Natural killer cell (primary cell): ENCODE results near the gene FURIN. TPM values are rescaled to one million over a fixed set of nuclear protein-coding genes. Genes with fewer than 3 reads are reported as not detected.

ENCODE experiments used
- ATAC-seq, 3 donors: fragments of 150-1000 bp in 2 of 3; fragments of 200-7000 bp in 1 of 3; cut with Tn5 transposase; 1 replicate in 1 of 3; 2 replicates in 2 of 3; pipeline ENCODE4 v1.10.0; 2021; ENCODE audit warnings: mild to moderate bottlenecking in 2 of 3, moderate library complexity in 2 of 3
- DNase-seq, 2 donors: peaks; one replicate each; pipeline versions ENCODE4 v3.0.0 to v3.0.0-alpha.2; 2013 to 2021; ENCODE audit warnings: mixed read lengths in 1 of 2
- H3K27ac ChIP-seq: one replicate; pipeline ENCODE4 v1.5.1; 2013; ENCODE audit warnings: mild to moderate bottlenecking, low read length
- H3K27me3 ChIP-seq: one replicate; pipeline ENCODE4 v1.6.1; 2013; ENCODE audit warnings: low read length; ENCODE audit not compliant: control insufficient read depth, insufficient read depth
- H3K36me3 ChIP-seq: one replicate; pipeline ENCODE4 v1.6.1; 2013; ENCODE audit warnings: low read length; ENCODE audit not compliant: control insufficient read depth, insufficient read depth
- H3K4me1 ChIP-seq: one replicate; pipeline ENCODE4 v1.6.1; 2013; ENCODE audit warnings: low read length; ENCODE audit not compliant: control insufficient read depth, insufficient read depth
- H3K4me3 ChIP-seq: one replicate; pipeline ENCODE4 v1.5.1; 2013; ENCODE audit warnings: low read length
- H3K9me3 ChIP-seq: one replicate; pipeline ENCODE4 v1.6.1; 2013; ENCODE audit warnings: low read length; ENCODE audit not compliant: control insufficient read depth, insufficient read depth
- H3K27ac Mint-ChIP-seq, 2 donors: one replicate each; pipeline ENCODE4 v1.8.0; 2022; ENCODE audit warnings: mild to moderate bottlenecking in 2 of 2, mixed read lengths in 2 of 2, moderate library complexity in 1 of 2
- H3K27me3 Mint-ChIP-seq, 2 donors: one replicate each; pipeline ENCODE4 v1.8.0; 2022; ENCODE audit warnings: low read depth in 2 of 2, mixed read lengths in 2 of 2
- H3K36me3 Mint-ChIP-seq: one replicate; pipeline ENCODE4 v1.8.0; 2022; ENCODE audit warnings: mixed read lengths
- H3K4me1 Mint-ChIP-seq, 2 donors: one replicate each; pipeline ENCODE4 v1.8.0; 2022; ENCODE audit warnings: mixed read lengths in 2 of 2
- H3K4me3 Mint-ChIP-seq: one replicate; pipeline ENCODE4 v1.8.0; 2022; ENCODE audit warnings: mild to moderate bottlenecking, moderate library complexity, mixed read lengths
- H3K9me3 Mint-ChIP-seq, 2 donors: one replicate each; pipeline ENCODE4 v1.8.0; 2022; ENCODE audit warnings: mixed read lengths in 2 of 2
- CTCF ChIP-seq: fragments of 200-600 bp; IDR thresholded peaks from one replicate; pipeline ENCODE4 v1.8.0; 2022; ENCODE audit warnings: antibody characterized with exemption
- WGBS: methylation state at CpG from one replicate; pipeline ENCODE4 v1.1.7; 2013; ENCODE audit warnings: missing lambda C conversion rate; ENCODE audit not compliant: insufficient coverage; 5-methylcytosine and 5-hydroxymethylcytosine counted together
- intact Hi-C: fragments of 100-400 bp; cut with micrococcal nuclease; formaldehyde crosslinking; loops from one replicate; pipeline ENCODE4 v1.14.2; 2022
- total RNA-seq, 4 donors: library from RNA; stranded (reverse); fragments of 120-200 nt in 1 of 4; gene quantifications; one replicate each; pipeline versions ENCODE4 v1.2.3 to v1.2.4, GENCODE V29; 2013 to 2022

FURIN gene
- total RNA-seq: 100 to 1,000 TPM; 110 to 178 (median 172) TPM
- total RNA-seq (2013): 58.8 TPM

- Mint-ChIP-seq H3K4me1 (peaks cover 27 to 41% of the 10 kb centered on the region in 2 donors), H3K9me3 (no peaks in the 10 kb centered on the region), H3K4me3 (peak within 1 kb of the TSS; percentile 31), H3K36me3 (no peaks in the 10 kb centered on the region), H3K27ac (peak within 1 kb of the TSS; percentile 90 to 93), H3K27me3 (no peaks in the 10 kb centered on the region)
- Histone ChIP-seq H3K27me3 (no peaks in the 10 kb centered on the region), H3K27ac (peak within 1 kb of the TSS; percentile 48), H3K9me3 (no peaks in the 10 kb centered on the region), H3K4me1 (peaks cover 34% of the 10 kb centered on the region), H3K36me3 (no peaks in the 10 kb centered on the region), H3K4me3 (no peak within 1 kb of the TSS)
- 92% methylated on average over 6 of the region's 6 CpGs for WGBS
- intact Hi-C loops: no loop called here
- ATAC-seq: no peak
- no peak for TF ChIP-seq CTCF
- no peak for DNase-seq
These were observed at the start of gene FURIN for GRCh38 chr15:90868261-90868689. TSS of gene FURIN (plus strand) at chr15:90868588. CDS start at chr15:90875741, 7,153 bp downstream.

DNA sequence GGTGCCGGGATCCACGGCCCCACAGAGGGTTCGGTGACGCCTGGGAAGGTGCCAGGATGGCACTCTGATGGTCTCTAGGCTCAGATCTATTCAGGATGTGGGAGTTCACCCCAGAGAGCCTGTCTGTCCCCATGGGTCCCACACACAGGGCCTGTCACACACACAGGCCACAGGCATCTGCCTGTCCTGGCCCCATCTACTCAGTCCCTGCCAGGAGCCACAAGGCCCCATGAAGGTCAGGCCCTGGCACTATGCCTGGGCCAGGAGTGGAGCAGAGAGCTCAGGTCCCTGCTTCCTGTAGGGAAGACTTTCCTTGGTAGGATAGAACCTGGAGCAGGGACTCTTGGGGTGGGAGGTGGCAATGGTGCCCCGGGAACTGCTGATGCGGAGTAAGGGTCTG lies 49.0 kb upstream of the FURIN start:
- intact Hi-C loops: loop anchor here (2.0 to 5.0 kb wide), 3 partner anchors 33 to 68 kb away; no protein-coding TSS in a partner anchor

GRCh38 chr15:90819850-90820249 lies 48.5 kb upstream of the FURIN start:
- WGBS: 19% methylated on average over 12 of the region's 12 CpGs
- TF ChIP-seq CTCF: no peak
- Histone ChIP-seq H3K9me3 (no peaks in the 10 kb centered on the region), H3K4me1 (peaks cover 65% of the 10 kb centered on the region), H3K36me3 (no peaks in the 10 kb centered on the region), H3K4me3 (no peak overlapping the region), H3K27ac (peak overlapping the region; percentile 79), H3K27me3 (no peaks in the 10 kb centered on the region)
- Mint-ChIP-seq H3K27ac (peak overlapping the region; percentile 86 to 96), H3K27me3 (no peaks in the 10 kb centered on the region), H3K9me3 (no peaks in the 10 kb centered on the region), H3K4me1 (peaks cover 54 to 61% of the 10 kb centered on the region in 2 donors), H3K4me3 (peak overlapping the region; percentile 75), H3K36me3 (no peaks in the 10 kb centered on the region)
- peak in 1 of 2 donors; percentile 56 for DNase-seq
- intact Hi-C loops: loop anchor here (2.0 to 5.0 kb wide), 3 partner anchors 33 to 67 kb away; no protein-coding TSS in a partner anchor
- peak; percentile 72 to 80 (median 75) for ATAC-seq

More for the DNA sequence above, 49.0 kb upstream of the FURIN start:
- DNase-seq: peak in 1 of 2 donors; percentile 27
- peak overlapping the region; percentile 79 for H3K27ac ChIP-seq
- peak overlapping the region; percentile 86 to 96 for H3K27ac Mint-ChIP-seq
- H3K36me3 ChIP-seq: no peaks in the 10 kb centered on the region
- no peak overlapping the region for H3K4me3 ChIP-seq
- ATAC-seq: peak; percentile 29 to 33 (median 30)
- H3K9me3 ChIP-seq: no peaks in the 10 kb centered on the region
- H3K9me3 Mint-ChIP-seq: no peaks in the 10 kb centered on the region
- H3K4me3 Mint-ChIP-seq: peak overlapping the region; percentile 75
- peaks cover 58 to 65% of the 10 kb centered on the region in 2 donors for H3K4me1 Mint-ChIP-seq
- H3K4me1 ChIP-seq: peaks cover 69% of the 10 kb centered on the region
- H3K27me3 ChIP-seq: no peaks in the 10 kb centered on the region
- no peaks in the 10 kb centered on the region for H3K27me3 Mint-ChIP-seq
- 38% methylated on average over 6 of the region's 6 CpGs for WGBS
- TF ChIP-seq CTCF: no peak
- no peaks in the 10 kb centered on the region for H3K36me3 Mint-ChIP-seq

- H3K36me3 ChIP-seq: no peaks in the 10 kb centered on the region
- no peak for TF ChIP-seq CTCF
- H3K4me3 ChIP-seq: no peak overlapping the region
- no peak overlapping the region for H3K4me3 Mint-ChIP-seq
- no peaks in the 10 kb centered on the region for H3K27me3 ChIP-seq
- peak overlapping the region; percentile 86 to 96 for H3K27ac Mint-ChIP-seq
- H3K9me3 ChIP-seq: no peaks in the 10 kb centered on the region
- H3K27me3 Mint-ChIP-seq: no peaks in the 10 kb centered on the region
- no peaks in the 10 kb centered on the region for H3K36me3 Mint-ChIP-seq
- H3K27ac ChIP-seq: peak overlapping the region; percentile 79
- H3K4me1 Mint-ChIP-seq: peaks cover 47 to 55% of the 10 kb centered on the region in 2 donors
- no peaks in the 10 kb centered on the region for H3K9me3 Mint-ChIP-seq
- DNase-seq (no peak), ATAC-seq (no peak)
- intact Hi-C loops: no loop called here
- 91% methylated on average over 7 of the region's 7 CpGs for WGBS
- peaks cover 59% of the 10 kb centered on the region for H3K4me1 ChIP-seq
These were observed 47.9 kb upstream of the FURIN start for GRCh38 chr15:90820481-90820880.
